Endometrial microvascular endothelial cells (primary cell): ENCODE data around the gene CARD9. TPM values are rescaled to one million over a fixed set of nuclear protein-coding genes. Genes with fewer than 3 reads are reported as not detected.
"Not testable (repeated sequence)": the region's sequence is repeated elsewhere in the genome, so short reads cannot be mapped to it uniquely, and the experiment has no call there.

ENCODE experiments used
- in situ Hi-C: cut with HindIII; loops from 2 replicates; pipeline ENCODE4 v1.10.0; 2017; ENCODE audit warnings: low sequenced_read_pairs, low pct_unique_long_range_greater_than_20kb; ENCODE audit errors: inconsistent ontology term
- total RNA-seq: library from RNA; depleted of rRNA; stranded (reverse); fragments of >200 nt; gene quantifications from one replicate; pipeline ENCODE4 v1.2.3, GENCODE V29; 2015; ENCODE audit errors: inconsistent ontology term

CARD9 gene
- total RNA-seq, 1 donor from 2014 or later: 0.56 TPM

GRCh38 chr9:136354592-136355085 is 18.8 kb downstream of the CARD9 start:
- in situ Hi-C loops: no loop called here

GRCh38 chr9:136353757-136354488 is 19.5 kb downstream of the CARD9 start:
- in situ Hi-C loops: no loop called here

GRCh38 chr9:136353088-136353487 is 20.4 kb downstream of the CARD9 start:
- in situ Hi-C loops: no loop called here

- in situ Hi-C loops: no loop called here
These were observed 20.8 kb downstream of the CARD9 start for GRCh38 chr9:136352682-136353081.

DNA sequence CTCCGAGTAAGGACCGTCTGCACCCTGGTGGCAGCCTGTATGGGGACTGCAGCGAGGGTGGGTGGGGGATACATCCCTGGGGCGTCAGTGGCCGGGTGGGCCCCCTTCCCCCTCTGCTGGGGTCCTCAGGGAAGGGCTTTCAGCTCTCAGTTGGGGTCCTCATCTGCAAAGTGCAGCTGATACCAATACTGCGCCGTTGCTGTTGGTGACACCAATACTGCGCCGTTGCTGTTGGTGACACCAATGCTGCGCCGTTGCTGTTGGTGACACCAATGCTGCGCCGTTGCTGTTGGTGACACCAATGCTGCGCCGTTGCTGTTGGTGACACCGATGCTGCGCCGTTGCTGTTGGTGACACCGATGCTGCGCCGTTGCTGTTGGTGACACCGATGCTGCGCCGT is 21.6 kb downstream of the CARD9 start:
- in situ Hi-C loops: not testable (repeated sequence)

- in situ Hi-C loops: no loop called here
These were observed 22.1 kb downstream of the CARD9 start for GRCh38 chr9:136351252-136351800.

GRCh38 chr9:136349546-136349945 is 23.9 kb downstream of the CARD9 start:
- in situ Hi-C loops: no loop called here

- in situ Hi-C loops: no loop called here
These were observed 24.8 kb downstream of the CARD9 start for GRCh38 chr9:136348691-136349090.

- in situ Hi-C loops: no loop called here
These were observed 25.8 kb downstream of the CARD9 start for GRCh38 chr9:136347472-136348256.

DNA sequence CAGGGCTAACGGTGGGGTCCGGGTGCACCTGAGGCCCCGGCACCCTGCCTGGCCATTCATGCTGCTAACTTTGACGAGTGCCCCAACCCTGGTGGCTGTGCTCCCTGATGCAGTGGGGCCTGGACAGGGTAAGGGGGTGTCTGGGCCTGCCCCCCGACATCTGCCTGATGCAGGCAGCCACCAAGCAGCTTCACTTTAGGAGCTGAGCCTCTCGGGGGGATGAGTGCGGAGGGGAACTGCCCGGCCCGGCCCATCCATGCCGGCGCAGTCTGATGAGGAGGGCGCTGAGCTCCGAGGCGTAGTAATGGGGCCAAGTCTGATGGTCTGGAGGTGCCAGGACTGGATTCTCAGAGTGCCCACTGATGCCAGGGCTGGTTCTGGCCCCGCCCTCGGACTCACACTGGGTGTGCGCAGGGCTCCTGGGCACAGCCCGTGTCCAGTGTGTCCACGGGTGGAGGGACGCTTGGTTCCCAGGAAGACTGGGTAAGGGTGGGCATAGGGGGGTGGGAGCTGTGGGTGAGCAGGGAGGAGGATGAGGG is 26.5 kb downstream of the CARD9 start:
- in situ Hi-C loops: no loop called here

- in situ Hi-C loops: no loop called here
These were observed 27.4 kb downstream of the CARD9 start for GRCh38 chr9:136346157-136346481.

DNA sequence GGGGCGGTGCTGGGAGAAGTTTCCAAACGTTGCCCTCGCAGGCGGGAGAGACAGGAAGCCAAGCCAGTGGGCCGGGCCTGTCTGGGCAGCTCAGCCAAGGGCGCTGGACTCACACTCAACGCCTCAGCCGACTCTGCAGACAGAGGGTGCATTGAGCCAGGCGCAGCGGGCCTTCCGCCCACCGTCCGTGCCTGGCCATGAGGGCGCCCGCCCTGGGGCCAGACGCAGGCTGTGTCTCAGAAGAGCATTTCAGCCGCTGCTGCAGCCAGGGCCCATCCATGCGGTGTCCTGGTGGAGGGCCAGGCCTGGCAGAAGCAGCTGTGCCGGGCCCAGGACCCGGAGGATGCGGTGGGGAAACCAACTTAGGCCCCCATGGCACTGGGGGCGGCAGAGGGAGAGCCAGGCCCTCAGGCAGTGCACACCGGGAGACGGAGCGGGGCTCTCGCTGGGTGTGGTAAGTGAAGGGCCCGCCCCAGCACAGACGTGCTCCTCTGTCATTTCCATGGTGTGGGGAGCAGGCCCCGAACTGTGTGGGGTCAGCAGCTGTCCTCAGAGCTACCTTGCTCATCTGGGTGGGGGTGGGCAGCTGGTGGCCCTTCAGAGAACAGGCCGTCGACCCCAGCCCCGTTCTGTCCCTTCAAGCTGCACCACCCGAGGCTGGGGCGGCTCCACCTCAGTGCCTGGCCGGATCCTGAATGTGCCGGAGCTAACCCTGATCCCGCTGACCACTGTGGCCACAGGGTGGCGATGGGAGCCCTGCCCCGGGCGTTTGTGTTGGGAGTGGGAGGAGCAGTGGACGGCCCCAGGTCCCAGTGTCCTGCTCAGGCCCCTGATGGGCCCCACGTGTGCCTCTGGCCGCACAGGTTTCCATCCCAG is 27.9 kb downstream of the CARD9 start:
- in situ Hi-C loops: no loop called here

DNA sequence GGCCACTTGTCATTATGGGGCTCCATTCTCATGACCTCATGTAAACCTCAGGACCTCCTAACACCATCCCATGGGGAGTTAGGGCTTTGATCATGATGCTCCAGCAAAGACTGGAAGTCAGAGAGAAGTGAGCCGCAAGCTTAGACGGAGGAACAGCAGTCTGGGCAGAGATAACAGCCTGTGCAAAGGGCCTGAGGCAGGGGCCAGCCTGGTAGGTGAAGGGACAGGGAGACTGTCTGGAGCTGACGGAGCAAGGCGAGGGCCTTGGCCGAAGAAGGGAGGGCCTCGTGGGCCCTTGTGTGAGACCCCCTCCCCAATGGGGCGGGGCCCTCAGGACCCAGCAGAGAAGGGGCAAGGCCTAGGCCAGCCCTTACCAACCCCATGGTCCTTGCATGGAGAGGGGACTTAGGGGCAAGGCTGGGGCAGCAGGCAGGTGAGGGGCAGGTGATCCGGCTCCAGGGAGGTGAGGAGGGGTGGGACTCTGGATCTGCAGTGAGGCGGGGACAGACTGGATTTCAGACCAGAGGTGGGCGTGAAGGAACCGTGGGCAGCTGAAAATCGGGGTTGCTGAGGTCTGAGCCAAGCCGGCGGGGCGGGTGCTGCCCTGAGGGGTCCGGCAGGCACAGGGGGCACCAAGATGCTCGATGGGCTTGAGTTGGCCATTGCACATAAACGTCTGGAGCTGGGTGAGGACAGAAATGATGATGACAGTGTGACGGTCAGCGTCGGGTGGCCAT is 28.8 kb downstream of the CARD9 start:
- in situ Hi-C loops: no loop called here

DNA sequence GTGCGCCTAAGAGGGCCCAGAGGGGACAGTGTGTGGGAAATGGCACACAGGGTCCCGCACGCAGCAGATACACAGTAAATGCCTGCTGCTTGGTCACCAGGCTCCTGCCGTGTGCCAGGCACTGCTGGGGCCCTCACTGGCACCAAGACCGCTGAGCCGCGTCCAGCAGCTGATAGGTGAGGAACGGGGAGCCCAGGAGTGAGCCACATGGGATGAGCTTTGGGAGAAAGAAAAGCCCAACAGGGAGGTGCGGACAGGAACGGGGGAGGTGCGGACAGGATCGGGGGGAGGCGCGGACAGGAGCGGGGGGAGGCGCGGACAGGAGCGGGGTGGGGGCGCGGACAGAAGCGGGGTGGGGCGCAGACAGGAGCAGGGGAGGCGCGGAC is 29.6 kb downstream of the CARD9 start:
- in situ Hi-C loops: no loop called here

DNA sequence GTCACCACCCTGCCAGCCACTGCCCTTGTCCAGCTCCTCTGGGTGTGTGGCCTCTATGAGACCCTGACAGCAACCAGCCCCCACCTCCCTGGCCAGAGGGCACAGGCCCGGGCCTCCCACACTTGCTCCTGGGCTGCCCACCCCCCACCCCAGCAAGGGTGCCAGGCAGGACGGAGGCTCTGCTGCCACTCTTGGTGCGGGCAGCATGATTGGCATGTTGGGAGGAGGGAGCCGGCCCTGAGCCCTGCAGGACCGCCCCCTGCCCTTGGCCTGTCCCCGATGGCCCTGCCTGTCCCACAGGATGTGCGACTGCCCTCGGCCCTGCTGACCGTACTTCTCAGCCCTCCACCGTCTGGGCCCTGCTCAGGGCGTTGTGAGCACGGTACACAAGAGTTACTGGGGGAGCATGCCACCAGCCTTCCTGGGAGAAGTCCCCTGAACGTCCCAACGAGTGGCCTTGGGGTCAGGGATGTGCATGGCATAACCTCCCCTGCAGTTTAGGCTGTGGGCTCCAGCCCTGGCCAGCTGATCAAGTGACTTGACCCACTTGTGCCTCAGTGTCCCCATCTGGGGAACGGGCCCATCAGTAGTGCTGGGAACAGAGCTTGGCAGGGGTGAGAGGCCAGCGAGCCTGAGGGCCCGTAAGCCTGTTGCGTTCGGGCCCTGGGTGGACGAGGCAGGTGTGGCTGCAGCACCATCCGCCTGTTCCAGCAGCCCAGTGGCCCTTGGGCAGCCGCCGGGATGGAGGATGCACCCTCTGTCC is 30.2 kb downstream of the CARD9 start:
- in situ Hi-C loops: no loop called here

DNA sequence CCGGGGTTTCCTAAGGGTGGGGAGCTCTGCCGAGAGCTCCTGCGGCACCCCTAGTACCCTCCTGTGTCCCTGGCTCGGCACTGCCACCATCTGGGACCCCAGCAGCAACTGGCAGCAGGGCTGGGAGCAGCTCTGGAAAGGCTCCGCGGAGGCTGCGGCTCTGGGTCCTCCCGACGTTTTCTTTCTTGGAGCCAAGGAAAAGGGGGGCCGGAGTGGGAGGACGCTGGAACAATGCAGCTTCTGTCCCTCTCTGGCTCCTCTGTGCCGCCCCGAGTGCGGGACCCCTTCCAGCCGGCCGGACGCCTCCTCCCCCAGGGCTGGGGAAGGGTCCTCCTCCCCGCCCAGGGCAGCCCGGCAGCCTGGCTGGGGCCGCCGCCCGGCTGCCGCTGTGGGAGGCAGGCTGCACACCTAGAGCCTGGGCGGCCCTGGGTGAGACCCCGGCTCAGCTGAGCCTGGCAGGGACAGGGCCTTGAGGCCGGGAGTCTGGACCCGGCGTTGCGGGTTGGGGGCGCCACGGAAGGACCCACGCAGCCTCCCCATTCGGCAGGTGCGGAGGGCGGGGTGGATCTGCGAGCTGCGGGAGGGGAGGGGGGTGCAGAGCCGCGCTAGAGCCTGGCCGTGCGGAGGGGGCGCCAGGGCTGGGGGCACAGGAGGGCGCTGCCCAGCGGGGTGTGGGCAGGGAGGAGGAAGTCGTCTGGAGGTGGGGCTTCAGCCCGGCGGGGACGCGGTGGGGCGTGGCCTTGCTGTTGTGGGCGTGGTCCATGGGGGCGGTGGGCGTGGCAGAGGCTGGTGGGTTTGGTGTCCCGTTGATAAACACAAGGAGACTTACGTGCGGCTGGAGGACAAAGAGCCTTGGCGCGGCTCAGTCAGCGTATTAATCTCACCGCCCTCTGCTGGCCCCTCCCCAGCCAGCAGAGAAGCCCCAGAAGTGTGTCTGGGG is 31.0 kb downstream of the CARD9 start:
- in situ Hi-C loops: no loop called here

- in situ Hi-C loops: no loop called here
These were observed 31.7 kb downstream of the CARD9 start for GRCh38 chr9:136341769-136342168.
